NCI-H128 (cell line): Measurements from ENCODE around the gene SCARB1.
"Not testable (repeated sequence)": the region's sequence is repeated elsewhere in the genome, so short reads cannot be mapped to it uniquely, and the experiment has no call there.

Experiments used
- DNase-seq: peaks from one replicate; lab custom pipeline; 2025; ENCODE audit not compliant: unreplicated experiment; lab: John Stamatoyannopoulos, UW

The SCARB1 gene

GRCh38 chr12:124883263-124884130 is 19.8 kb upstream of the SCARB1 start:
- no peak for DNase-seq

- no peak for DNase-seq
These were observed 17.5 kb upstream of the SCARB1 start for GRCh38 chr12:124881123-124881522.

- DNase-seq = not testable (repeated sequence)
These were observed 16.7 kb upstream of the SCARB1 start for GRCh38 chr12:124880335-124880734.

GRCh38 chr12:124878795-124879516 is 15.3 kb upstream of the SCARB1 start:
- no peak for DNase-seq

GRCh38 chr12:124877423-124877822 is 13.8 kb upstream of the SCARB1 start:
- no peak for DNase-seq

GRCh38 chr12:124876171-124876570 is 12.5 kb upstream of the SCARB1 start:
- DNase-seq = no peak

- no peak for DNase-seq
These were observed 12.1 kb upstream of the SCARB1 start for GRCh38 chr12:124875803-124876132.

- no peak for DNase-seq
These were observed 11.5 kb upstream of the SCARB1 start for GRCh38 chr12:124874988-124875802.

GRCh38 chr12:124874188-124874587 is 10.5 kb upstream of the SCARB1 start:
- no peak for DNase-seq

GRCh38 chr12:124872068-124872719 is 8.5 kb upstream of the SCARB1 start:
- no peak for DNase-seq

- DNase-seq = no peak
These were observed 7.6 kb upstream of the SCARB1 start for GRCh38 chr12:124871297-124871696.

GRCh38 chr12:124870515-124870914 is 6.9 kb upstream of the SCARB1 start:
- no peak for DNase-seq

GRCh38 chr12:124869059-124869665 is 5.5 kb upstream of the SCARB1 start:
- DNase-seq = no peak

- no peak for DNase-seq
These were observed 4.8 kb upstream of the SCARB1 start for GRCh38 chr12:124868252-124869058.

- no peak for DNase-seq
These were observed 3.8 kb upstream of the SCARB1 start for GRCh38 chr12:124867401-124867930.

GRCh38 chr12:124866883-124867400 is 3.3 kb upstream of the SCARB1 start:
- no peak for DNase-seq

GRCh38 chr12:124866195-124866882 is 2.7 kb upstream of the SCARB1 start:
- no peak for DNase-seq

- DNase-seq = no peak
These were observed 2.1 kb upstream of the SCARB1 start for GRCh38 chr12:124865728-124866127.

GRCh38 chr12:124864326-124864752 is 675 bp upstream of the SCARB1 start:
- DNase-seq = no peak
